GM04504 (cell line): ENCODE data around the gene SLC39A10.
"Not testable (repeated sequence)": the region's sequence is repeated elsewhere in the genome, so short reads cannot be mapped to it uniquely, and the experiment has no call there.

Source experiments
- DNase-seq: peaks from one replicate; pipeline ENCODE4 v3.0.0-alpha.2; 2012; ENCODE audit warnings: low read depth

Gene SLC39A10

DNA sequence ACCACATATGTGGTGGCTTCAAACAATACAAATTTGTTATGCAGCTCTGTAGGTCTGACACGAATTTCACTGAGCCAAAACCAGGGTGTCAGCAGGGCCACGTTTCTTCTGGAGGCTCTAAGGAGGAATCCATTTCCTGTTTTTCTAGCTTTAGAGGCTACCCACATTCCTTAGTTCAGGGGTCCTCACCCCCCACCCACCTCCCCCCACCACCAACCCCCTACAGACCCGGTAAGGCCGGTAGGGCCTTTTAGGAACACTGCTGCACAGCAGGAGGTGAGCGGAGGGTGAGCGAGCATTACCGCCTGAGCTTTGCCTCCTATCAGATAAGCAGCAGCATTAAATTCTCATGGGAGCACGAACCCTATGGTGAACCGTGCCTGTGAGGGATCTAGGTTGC is 10.6 kb upstream of the SLC39A10 start:
- DNase-seq = no peak

GRCh38 chr2:195647302-195647701 is 9.7 kb upstream of the SLC39A10 start:
- DNase-seq = no peak

GRCh38 chr2:195648370-195648769 is 8.7 kb upstream of the SLC39A10 start:
- DNase-seq = not testable (repeated sequence)

DNA sequence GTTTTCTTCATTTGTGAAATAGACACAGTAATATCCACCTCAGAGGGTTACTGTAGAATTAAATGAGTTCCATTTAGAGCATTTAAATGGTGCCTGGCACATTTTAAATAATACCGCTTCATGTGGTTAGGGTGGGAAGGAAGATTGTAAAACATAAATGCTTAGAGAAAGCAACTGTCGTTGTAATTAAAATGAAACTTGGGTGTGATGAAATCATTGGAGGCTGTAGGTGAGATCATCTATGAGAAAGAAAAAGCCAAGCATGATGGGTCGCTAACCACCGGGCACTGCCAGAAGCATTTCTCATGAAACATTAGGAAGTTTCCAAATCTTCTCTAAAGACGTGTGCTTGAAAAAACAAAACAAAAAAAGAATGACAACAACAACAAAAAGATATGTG is 8.2 kb upstream of the SLC39A10 start:
- no peak for DNase-seq

DNA sequence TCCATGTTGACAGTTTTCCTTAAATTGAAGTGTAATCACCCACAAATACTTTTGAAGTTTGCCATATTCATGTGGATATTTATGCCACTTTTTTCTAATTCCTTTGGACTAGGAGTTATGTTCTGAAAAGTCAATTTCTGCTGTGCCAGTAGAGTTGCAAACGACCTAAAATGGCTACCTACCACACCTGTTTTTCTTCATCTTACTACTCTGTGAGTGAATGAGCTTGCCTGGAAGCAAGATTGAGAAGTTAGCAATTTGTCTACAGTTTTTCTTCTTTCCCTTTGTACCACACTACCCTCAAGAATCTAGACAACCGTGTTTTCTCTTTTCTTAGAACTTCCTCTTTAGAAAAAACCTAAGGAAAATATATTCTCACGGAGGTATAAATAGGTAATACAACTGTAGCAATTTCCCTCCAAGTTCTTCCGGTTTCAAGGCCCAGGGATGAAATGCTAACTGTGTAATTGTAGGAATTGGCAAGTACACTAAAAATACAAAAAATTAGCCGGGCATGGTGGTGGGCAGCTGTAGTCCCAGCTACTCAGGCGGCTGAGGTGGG is 7.3 kb upstream of the SLC39A10 start:
- no peak for DNase-seq

- no peak for DNase-seq
Observed at GRCh38 chr2:195651046-195651445, 6.0 kb upstream of the SLC39A10 start.

DNA sequence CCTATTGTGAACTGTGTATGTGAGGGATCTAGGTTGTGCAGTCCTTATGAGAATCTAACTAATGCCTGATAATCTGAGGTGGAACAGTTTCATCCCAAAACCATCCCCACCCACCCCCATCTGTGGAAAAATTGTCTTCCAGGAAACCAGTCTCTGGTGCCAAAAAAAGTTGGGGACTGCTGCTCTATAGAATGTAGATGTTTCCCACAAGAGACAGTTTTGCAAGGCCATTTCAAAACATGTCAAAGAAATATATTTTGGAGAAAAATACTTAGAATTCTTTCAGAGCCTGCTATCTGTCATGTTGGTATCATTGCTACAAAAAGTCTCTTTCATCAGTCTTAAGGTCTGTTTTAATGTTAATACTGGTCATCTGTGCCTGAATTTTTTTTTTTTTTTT is 4.1 kb upstream of the SLC39A10 start:
- no peak for DNase-seq

DNA sequence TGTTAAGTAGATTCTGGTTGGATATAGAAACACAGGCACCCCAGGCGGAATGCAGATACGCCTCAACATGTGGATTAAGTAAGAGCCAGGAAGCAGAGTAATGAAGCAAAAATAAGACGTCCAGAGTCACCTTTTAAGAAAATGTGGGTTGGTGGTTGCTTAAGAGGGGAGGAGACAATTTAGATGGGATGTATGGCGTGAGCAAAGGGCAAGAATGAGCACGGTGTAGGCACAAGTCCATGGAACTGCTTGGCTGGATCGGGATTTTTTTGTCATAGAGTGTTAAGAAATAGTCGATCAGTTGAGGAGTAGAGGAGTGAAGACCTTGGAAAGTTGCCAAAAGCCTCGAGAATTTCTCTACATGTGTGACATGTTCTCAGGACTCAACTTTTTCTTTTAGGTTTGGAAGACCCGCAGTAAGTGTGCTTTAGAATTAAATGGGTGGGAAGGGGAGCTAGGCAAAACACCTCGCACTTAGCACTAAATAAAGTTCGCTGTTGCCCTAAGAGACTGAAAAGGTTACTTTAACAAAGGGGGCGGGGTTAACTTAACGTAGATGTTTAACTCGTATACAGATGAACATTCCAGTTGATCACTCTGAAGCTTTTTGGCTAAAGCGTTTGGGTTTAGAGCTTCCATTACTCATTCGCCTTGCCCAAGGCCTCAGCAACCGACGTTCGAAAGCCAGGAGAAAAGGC is 716 bp upstream of the SLC39A10 start:
- no peak for DNase-seq

GRCh38 chr2:195657634-195658540 is 861 bp downstream of the SLC39A10 start:
- no peak for DNase-seq

GRCh38 chr2:195658541-195658890 is 1.5 kb downstream of the SLC39A10 start:
- no peak for DNase-seq

DNA sequence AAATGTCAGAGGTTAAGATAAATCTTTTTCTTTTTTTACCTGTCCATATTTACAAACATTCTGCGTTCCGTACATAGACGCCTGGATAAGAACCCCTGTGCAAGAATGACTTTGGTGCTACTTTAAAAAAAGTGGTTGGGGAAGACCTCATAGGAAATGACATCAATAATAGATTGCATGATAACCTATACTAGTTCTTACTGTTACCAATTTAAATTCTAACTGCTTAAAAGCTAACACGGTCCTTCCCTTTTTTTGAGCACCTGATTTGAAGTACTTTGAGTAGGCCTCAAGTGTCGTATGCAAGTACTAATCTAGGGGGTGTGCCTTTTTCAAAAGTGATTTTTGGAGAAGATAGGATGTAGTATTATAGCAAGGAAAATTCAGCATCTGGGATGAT is 2.1 kb downstream of the SLC39A10 start:
- DNase-seq = no peak

GRCh38 chr2:195659982-195660890 is 3.2 kb downstream of the SLC39A10 start:
- DNase-seq = no peak

DNA sequence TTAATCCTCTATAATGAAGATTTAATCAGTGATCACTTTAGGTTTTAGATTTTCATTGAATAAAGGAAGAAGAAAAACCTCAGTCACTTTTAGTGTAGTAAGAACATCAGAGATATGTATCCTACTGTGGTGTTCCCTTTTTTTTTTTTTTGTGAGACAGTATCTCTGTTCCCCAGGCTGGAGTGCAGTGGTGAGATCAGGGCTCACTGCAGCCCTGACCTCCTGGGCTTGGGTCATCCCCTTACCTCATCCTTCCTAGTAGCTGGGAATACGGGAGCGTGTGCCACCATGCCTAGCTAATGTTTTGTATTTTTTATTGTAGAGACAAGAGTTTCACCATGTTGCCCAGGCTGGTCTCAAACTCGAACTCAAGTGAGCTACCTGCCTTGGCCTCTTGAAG is 5.1 kb downstream of the SLC39A10 start:
- no peak for DNase-seq

- no peak for DNase-seq
Observed at GRCh38 chr2:195663007-195663406, 6.0 kb downstream of the SLC39A10 start.

- no peak for DNase-seq
Observed at GRCh38 chr2:195664528-195664927, 7.5 kb downstream of the SLC39A10 start.

- DNase-seq = not testable (repeated sequence)
Observed at GRCh38 chr2:195665153-195665552, 8.1 kb downstream of the SLC39A10 start.

DNA sequence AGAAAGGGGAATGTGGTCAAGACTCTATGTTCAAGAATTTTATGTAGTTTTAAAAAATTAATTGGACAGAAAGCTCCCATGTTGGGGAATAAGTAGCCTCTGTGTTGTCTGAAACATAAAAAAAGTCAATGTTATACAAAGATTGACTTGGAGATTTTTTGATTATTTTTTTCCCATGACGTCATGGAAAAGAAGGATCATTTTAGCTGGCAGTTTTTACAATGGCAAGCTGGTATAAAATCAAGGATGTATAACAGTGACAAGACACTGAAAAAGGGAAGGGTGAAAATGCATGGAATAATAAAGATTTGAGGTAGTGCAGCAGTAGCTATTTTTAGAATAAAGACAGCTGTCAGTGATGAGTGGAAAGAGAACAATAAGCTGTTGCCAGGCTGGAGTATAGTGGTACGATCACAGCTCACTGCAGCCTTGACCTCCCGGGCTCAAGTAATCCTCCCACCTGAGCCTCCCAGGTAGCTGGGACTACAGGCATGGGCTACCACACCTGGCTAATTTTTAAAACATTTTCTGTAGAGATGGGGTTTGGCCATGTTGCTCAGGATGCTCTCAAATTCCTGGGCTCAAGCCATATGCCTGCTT is 9.2 kb downstream of the SLC39A10 start:
- DNase-seq = no peak

- no peak for DNase-seq
Observed at GRCh38 chr2:195667974-195668373, 10.9 kb downstream of the SLC39A10 start.

DNA sequence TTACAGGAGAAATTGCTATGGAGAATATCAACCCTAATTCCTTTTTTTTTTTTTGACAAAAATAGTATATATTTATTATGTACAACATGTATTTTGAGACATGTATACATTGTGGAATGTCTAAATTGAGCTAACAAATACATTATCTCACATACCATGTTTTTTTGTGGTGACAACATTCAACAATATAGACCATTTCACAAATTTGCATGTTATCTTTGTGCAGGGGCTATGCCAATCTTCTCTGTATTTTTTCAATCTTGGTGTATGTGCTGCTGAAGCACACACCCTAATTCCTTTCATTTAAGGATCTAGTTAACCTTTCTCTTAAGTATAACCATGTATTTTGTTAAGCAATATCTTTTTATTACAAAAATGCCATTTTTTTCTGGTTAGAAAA is 13.2 kb downstream of the SLC39A10 start:
- no peak for DNase-seq

GRCh38 chr2:195671563-195671962 is 14.5 kb downstream of the SLC39A10 start:
- no peak for DNase-seq

- no peak for DNase-seq
Observed at GRCh38 chr2:195672674-195673073, 15.6 kb downstream of the SLC39A10 start.
